Mucosa of descending colon (tissue), 3 donors: Measurements from ENCODE around the gene TRPV6. TPM values are rescaled to one million over a fixed set of nuclear protein-coding genes. Genes with fewer than 3 reads are reported as not detected.

ENCODE experiments used
- ATAC-seq: fragments of 200-7000 bp; cut with Tn5 transposase; one replicate; pipeline ENCODE4 v1.9.1; 2020; ENCODE audit warnings: mild to moderate bottlenecking, moderate library complexity
- DNase-seq, 3 donors: peaks; one replicate each; pipeline ENCODE4 v3.0.0-alpha.2; 2020
- H3K36me3 ChIP-seq: fragments of 200-600 bp; one replicate; pipeline ENCODE4 v1.8.0; 2021; ENCODE audit warnings: low read depth, mild to moderate bottlenecking
- H3K4me1 ChIP-seq: fragments of 200-600 bp; one replicate; pipeline ENCODE4 v1.8.0; 2021; ENCODE audit warnings: low read depth, mild to moderate bottlenecking
- H3K4me3 ChIP-seq: fragments of 200-600 bp; one replicate; pipeline ENCODE4 v1.8.0; 2021; ENCODE audit warnings: mild to moderate bottlenecking
- H3K9me3 ChIP-seq: fragments of 200-600 bp; one replicate; pipeline ENCODE4 v1.8.0; 2021; ENCODE audit warnings: mild to moderate bottlenecking
- CTCF ChIP-seq: fragments of 200-600 bp; IDR thresholded peaks from one replicate; pipeline ENCODE4 v1.8.0; 2022; ENCODE audit warnings: antibody characterized with exemption, mild to moderate bottlenecking
- intact Hi-C, 2 donors: fragments of 100-400 bp; cut with DNase I in 1 of 2; cut with micrococcal nuclease in 1 of 2; formaldehyde crosslinking; loops; one replicate each; pipeline versions ENCODE4 v1.11.0 to v1.11.1; 2022; cut with DNase I, micrococcal nuclease
- total RNA-seq, 3 donors: library from RNA; stranded (reverse); fragmentation: NEBNext Ultra II Directional in 2 of 3; extraction: Animal tissue kit (Norgen Biotek cat#: 25700) in 2 of 3; gene quantifications; one replicate each; pipeline versions ENCODE4 v1.2.1 to v1.2.4, GENCODE V29; 2021 to 2023
- donor health status: DM: no; HTN: no; CAD: no; lungs with moderate emphysema.
- donor health status: DM: no; HTN: no; CAD: no.
- donor health status: DM: no; HTN: yes; CAD: no.

TRPV6 gene
- total RNA-seq, 3 donors from 2014 or later, result 0.35 to 0.55 (median 0.44) TPM

GRCh38 chr7:142867398-142868187 is 18.0 kb downstream of the TRPV6 start:
- Histone ChIP-seq H3K36me3 (no peaks in the 10 kb centered on the region), H3K4me1 (no peaks in the 10 kb centered on the region), H3K9me3 (no peaks in the 10 kb centered on the region), H3K4me3 (no peak overlapping the region)
- intact Hi-C loops, result no loop called here
- DNase-seq (no peak), ATAC-seq (no peak)
- no peak for TF ChIP-seq CTCF

GRCh38 chr7:142867097-142867378 is 18.5 kb downstream of the TRPV6 start:
- H3K9me3 ChIP-seq, result no peaks in the 10 kb centered on the region
- H3K36me3 ChIP-seq, result no peaks in the 10 kb centered on the region

GRCh38 chr7:142866361-142867096 is 19.0 kb downstream of the TRPV6 start:
- intact Hi-C loops, result no loop called here
- no peak for TF ChIP-seq CTCF
- peak in 2 of 3 donors; percentile 62 to 74 for DNase-seq

More at GRCh38 chr7:142867097-142867378, 18.5 kb downstream of the TRPV6 start:
- TF ChIP-seq CTCF, result no peak
- Histone ChIP-seq H3K4me3 (no peak overlapping the region), H3K4me1 (no peaks in the 10 kb centered on the region)
- DNase-seq, result no peak
- no peak for ATAC-seq
- intact Hi-C loops, result no loop called here

GRCh38 chr7:142865766-142866165 is 19.8 kb downstream of the TRPV6 start:
- DNase-seq (no peak), ATAC-seq (no peak)
- TF ChIP-seq CTCF, result no peak
- no peaks in the 10 kb centered on the region for H3K36me3 ChIP-seq
- no peaks in the 10 kb centered on the region for H3K9me3 ChIP-seq
- no peaks in the 10 kb centered on the region for H3K4me1 ChIP-seq
- no peak overlapping the region for H3K4me3 ChIP-seq
- intact Hi-C loops, result no loop called here

More at GRCh38 chr7:142866361-142867096, 19.0 kb downstream of the TRPV6 start:
- peak; percentile 69 for ATAC-seq
- no peaks in the 10 kb centered on the region for H3K9me3 ChIP-seq
- no peak overlapping the region for H3K4me3 ChIP-seq
- H3K36me3 ChIP-seq, result no peaks in the 10 kb centered on the region
- H3K4me1 ChIP-seq, result no peaks in the 10 kb centered on the region

- no peak for ATAC-seq
- Histone ChIP-seq H3K4me1 (no peaks in the 10 kb centered on the region), H3K4me3 (no peak overlapping the region), H3K36me3 (no peaks in the 10 kb centered on the region), H3K9me3 (no peaks in the 10 kb centered on the region)
- DNase-seq, result no peak
- TF ChIP-seq CTCF, result no peak
- intact Hi-C loops, result no loop called here
Measured at GRCh38 chr7:142864980-142865747, 20.4 kb downstream of the TRPV6 start.
